Inflammatory macrophage (primary cell): Measurements from ENCODE around the gene MRPL21.
"Not testable (repeated sequence)": the region's sequence is repeated elsewhere in the genome, so short reads cannot be mapped to it uniquely, and the experiment has no call there.

ENCODE experiments used
- DNase-seq, 2 donors: peaks; one replicate each; pipeline ENCODE4 v3.0.0-alpha.2; 2020 to 2022

MRPL21 gene

GRCh38 chr11:68910965-68911364 lies 7.3 kb upstream of the MRPL21 start:
- DNase-seq, result no peak

GRCh38 chr11:68908273-68908672 lies 4.6 kb upstream of the MRPL21 start:
- no peak for DNase-seq

- no peak for DNase-seq
Observed at GRCh38 chr11:68905421-68906360, 2.1 kb upstream of the MRPL21 start.

DNA sequence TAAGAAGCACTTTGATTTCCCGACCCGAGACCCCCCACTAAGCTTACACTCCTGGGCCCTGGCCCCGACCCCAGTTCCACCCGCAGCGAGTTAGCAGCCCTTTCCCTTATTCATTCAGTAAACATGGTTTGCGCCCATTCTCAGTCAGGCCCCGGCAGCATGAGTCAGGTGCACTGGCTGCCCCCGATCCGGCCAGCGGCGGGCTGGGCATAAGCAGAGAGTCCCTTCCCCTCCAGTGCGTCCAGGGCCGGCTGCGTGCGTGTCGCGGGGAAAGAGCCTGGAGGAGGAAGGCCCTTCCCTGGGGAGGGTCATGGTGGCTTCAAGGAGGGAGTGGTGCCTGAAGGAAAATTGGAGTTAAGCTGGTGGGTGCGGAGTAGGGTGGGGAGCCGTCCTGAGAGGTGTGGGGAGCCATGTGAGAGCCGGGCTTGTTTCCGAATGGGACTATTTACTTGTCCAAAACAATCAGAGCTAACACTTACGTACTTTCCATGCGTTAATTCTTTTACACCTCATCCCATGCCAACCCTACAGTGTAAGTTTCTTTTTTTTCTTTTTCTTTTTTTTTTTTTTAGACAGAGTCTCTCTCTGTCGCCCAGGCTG lies 716 bp upstream of the MRPL21 start:
- DNase-seq, result peak; percentile 10 to 48

DNA sequence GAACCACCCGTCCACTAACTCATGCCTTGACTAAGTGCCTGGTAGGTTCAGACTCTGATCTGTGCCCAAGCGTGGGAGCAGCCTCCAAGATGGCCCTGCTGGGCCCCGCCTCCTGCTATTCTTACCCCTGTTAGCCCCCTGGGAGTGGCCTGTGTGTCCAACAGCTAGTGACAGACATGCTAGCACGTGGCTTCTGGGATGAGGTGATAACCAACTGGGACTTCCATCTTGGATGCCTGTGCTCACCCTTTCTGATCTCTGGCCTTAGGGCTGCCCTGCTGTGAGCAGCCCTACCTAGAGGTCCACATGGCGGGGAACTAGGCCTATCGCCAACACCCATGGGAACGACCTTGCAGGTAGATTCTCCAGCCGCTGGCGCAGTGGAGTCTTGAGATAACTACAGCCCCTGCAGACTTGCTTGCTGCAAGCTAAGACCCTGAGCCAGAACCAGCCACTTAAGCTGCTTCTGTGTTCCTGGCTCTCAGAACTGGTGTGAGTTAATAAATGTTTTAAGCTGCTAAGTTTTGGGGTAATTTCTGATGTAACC lies 2.7 kb downstream of the MRPL21 start:
- no peak for DNase-seq

DNA sequence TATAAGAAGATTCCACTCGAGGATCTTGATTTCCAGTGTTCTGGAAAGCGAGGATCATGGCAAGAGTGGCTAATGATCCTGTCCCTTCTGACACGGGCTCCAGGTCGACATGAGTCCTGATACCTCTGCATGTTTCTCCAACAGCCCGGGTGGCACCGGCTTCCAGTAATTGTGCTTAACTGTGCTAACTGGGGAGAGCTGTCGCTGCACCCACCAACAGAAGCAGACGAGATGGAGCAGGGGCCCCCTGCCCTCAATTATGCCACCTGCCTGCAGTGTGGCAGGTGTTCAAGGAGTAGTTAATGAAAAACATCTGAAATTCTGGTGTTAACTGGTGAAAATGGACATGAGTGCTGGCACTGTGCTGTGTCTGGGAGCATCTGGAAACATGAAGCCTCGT lies 6.2 kb downstream of the MRPL21 start:
- no peak for DNase-seq

DNA sequence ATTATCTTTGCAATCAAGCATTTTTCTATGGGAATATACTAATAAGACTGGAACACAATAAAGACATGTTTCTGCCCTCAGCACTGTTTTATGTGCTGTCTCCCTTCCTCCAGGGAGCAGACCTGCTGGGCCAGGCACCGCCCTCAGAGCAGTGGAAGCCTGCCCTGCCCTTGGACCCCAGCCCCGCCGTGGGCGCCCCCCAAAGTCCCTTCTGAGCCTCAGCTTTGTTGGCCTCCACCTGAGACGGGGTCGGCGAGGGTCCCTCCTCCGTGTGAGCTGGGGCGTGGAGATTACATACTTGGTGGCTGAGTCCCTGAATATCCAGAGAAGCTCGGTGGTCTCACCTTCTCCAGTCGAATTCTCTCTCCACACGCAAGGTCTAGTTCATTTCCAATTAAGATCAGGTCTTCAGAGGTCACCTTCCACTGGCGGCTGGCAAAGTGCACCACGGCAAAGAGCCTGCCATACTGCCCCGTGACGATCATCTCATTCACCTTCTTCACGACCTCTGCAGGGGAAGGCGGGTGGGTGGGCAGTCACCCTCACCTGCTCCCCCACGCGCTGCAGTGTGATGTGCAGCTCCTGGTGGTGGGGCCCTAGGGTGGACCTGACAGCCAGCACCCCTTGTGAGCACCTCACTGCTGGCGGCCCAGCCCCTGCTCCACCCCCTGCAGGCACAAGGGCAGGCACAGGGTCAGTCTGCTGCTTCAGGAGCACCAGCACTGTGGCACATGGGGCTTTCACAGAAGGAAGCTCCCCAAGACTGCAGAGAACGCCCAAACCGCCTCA lies 7.3 kb downstream of the MRPL21 start:
- no peak for DNase-seq

DNA sequence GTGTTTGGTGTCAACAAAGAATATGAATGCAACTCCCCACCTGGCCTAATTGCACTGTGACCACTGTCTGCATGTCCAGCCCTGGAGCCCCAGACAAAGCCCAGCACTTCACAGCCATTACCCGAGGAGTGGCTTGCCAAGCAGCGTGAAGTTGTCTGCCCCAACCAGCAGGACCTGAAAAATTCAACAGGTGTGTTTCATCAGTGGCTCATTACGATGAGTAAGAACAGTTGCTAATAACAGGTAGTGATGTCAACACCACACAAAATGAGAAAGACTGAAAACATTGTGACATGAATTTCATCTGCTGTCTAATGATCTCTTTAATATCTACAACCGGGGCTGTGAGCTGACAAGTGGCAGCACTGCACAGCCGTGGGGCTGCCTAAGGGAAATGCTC lies 10.3 kb downstream of the MRPL21 start:
- no peak for DNase-seq

DNA sequence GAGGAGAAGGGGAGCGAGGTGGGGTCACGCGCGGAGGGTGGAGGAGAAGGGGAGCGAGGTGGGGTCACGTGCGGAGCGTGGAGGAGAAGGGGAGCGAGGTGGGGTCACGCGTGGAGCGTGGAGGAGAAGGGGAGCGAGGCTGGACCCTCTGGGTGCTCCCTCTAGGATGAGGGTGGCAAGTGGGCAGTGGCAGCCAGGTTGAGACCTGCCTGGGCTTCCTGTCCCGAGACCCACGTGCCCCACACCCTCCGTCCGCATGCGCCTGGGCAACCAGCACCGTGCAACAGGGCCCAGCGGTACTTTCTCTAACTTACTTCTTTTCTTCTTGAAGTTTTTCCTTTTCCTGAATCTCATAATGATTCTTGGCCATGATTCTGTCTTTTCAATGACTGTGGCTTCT lies 11.1 kb downstream of the MRPL21 start:
- no peak for DNase-seq

DNA sequence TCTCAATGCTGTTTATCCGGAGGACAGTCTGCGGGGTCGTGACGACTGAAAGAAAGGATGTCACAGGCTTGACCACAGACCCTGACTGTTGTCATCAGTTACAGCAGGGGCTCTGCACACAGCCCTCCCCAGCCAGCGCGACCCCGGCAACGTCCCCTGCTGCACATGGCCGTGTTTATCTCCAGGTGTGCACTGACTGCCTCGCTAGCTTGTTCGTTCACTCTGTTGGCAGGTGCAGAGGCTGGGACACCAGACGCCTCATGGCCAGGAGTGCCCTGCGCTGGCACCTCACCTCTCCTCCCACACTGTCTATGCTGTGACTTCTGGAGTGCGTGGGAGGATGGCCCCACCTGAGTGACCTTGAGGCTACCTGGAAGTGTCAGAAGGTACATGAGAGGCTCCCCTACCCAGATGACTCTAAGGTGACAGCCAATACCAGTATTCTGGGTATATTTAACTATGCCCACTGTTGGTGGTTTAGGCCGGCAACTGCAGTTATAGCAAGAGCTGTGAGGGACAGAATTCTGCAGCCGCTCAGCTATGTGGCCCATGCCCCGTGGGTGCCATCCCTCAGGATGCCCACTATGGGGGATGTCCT lies 12.2 kb downstream of the MRPL21 start:
- no peak for DNase-seq

DNA sequence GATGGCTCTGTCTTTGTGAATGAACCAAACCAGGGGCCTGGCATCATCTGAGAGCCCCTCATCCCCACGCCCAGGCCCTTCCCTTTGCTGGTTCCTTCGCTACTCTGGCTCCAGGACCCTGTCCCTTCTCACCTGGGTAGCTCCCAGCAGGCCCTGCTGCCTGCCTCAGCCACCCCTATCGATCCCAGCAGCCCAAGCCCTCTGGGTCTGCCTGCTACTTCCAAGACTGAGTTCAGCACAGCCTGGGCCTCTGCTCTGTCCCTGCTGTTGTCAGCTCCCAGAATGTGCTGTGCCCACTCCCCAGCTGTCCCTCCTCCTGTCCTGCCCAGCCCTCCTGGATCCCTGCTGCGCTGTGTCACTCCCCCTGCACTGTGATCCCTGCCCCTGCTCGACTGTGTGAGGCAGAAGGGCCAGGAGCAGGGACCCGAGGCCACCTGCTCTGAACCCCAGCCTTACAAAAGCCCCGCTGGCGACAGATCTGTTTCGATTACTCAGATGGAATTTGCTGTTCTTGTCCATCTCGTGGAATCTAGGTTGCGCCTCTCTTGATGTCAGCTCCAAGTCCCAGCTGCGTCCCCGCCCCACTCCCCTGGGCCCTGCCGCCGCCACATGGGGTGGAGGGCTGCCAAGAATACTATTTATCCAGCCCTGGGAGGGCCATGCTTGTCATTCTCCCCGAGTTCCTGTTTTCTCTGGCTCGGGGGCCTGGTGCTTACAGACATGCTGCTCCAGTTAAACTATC lies 13.0 kb downstream of the MRPL21 start:
- no peak for DNase-seq

DNA sequence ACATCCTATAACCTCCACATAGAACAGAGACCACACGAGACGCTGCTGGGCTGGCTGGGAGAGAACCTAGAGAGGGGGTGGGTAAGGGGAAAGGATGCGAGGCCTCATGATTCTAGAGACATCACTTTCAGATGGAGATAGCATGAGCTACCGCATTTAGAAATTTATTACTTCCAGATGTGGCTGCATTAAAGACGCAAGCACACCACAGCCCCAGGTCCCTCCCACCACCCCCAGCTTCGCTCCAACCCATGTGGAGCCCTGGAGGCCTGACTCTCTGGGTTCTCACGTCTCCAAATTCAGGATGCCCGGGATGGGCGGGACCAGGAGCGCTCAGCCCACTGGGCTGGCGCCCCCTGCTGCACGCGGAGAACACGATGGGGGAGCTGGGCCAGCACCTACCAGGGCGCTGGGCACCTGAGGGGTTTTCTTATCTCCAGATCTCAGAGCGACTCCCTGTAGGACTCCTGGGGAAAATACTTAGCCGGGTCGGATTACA lies 13.6 kb downstream of the MRPL21 start:
- DNase-seq, result no peak

- not testable (repeated sequence) for DNase-seq
Observed at GRCh38 chr11:68884827-68885226, 18.8 kb downstream of the MRPL21 start.

GRCh38 chr11:68882391-68882790 lies 21.2 kb downstream of the MRPL21 start:
- DNase-seq, result no peak

- DNase-seq, result no peak
Observed at GRCh38 chr11:68881320-68881719, 22.3 kb downstream of the MRPL21 start.

DNA sequence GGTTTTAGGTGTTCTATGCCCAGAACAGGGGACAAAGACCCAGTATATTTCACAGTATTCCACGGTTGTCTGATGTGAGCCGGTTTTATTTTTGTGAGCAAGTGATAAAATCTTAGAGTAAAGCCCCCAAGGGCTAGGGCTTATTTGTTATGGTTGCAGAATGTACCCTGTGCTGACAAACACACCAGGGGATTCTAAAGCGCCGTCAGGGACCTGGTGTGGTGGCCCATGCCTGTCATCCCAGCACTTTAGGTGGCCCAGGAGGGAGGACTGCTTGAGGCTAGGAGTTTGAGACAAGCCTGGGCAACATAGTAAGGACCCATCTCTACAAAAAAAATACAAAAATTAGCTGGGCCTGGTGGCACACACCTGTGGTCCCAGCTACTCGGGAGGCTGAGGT lies 22.8 kb downstream of the MRPL21 start:
- DNase-seq, result no peak

- no peak for DNase-seq
Observed at GRCh38 chr11:68878022-68878421, 25.6 kb downstream of the MRPL21 start.

- DNase-seq, result no peak
Observed at GRCh38 chr11:68872216-68873003, 31.2 kb downstream of the MRPL21 start.

GRCh38 chr11:68870470-68870869 lies 33.2 kb downstream of the MRPL21 start:
- peak; percentile 13 to 15 for DNase-seq

GRCh38 chr11:68868221-68868835 lies 35.3 kb downstream of the MRPL21 start:
- DNase-seq, result no peak
